ENCODE measurements around the gene ANKRD13B. TPM values are rescaled to one million over a fixed set of nuclear protein-coding genes. Genes with fewer than 3 reads are reported as not detected.
A peak's percentile ranks its signal among the peaks of the same experiment; 100 is the strongest.

ANKRD13B gene
- total RNA-seq, 1 donor from 2014 or later: 27.5 TPM

- H3K4me1 Mint-ChIP-seq (ENCODE audit: low read depth): peaks cover 15% of the 10 kb centered on the region
- H3K27ac Mint-ChIP-seq: no peak overlapping the region
- H3K9me3 Mint-ChIP-seq (ENCODE audit: low read depth): no peaks in the 10 kb centered on the region
- H3K4me3 Mint-ChIP-seq (ENCODE audit: low read depth): no peak overlapping the region
- no peak for TF ChIP-seq CTCF (IDR thresholded peaks at IDR 0.05; ENCODE audit: unreplicated experiment)
- peaks cover 11% of the 10 kb centered on the region for H3K36me3 Mint-ChIP-seq (ENCODE audit: insufficient read depth)
- DNase-seq (ENCODE audit: low spot score, unreplicated experiment): no peak
- H3K27me3 Mint-ChIP-seq: no peaks in the 10 kb centered on the region
These were observed 9.3 kb upstream of the ANKRD13B start for GRCh38 chr17:29583324-29584248.

- no peak for DNase-seq (ENCODE audit: low spot score, unreplicated experiment)
- Mint-ChIP-seq H3K36me3 (ENCODE audit: insufficient read depth) (peaks cover 8% of the 10 kb centered on the region), H3K27me3 (no peaks in the 10 kb centered on the region), H3K4me1 (ENCODE audit: low read depth) (peaks cover 15% of the 10 kb centered on the region), H3K27ac (no peak overlapping the region), H3K4me3 (ENCODE audit: low read depth) (no peak overlapping the region), H3K9me3 (ENCODE audit: low read depth) (no peaks in the 10 kb centered on the region)
- TF ChIP-seq CTCF (IDR thresholded peaks at IDR 0.05; ENCODE audit: unreplicated experiment): no peak
These were observed 8.4 kb upstream of the ANKRD13B start for GRCh38 chr17:29584452-29585079.

GRCh38 chr17:29585080-29585751 is 7.7 kb upstream of the ANKRD13B start:
- peak; percentile 10 for TF ChIP-seq CTCF (IDR thresholded peaks at IDR 0.05; ENCODE audit: unreplicated experiment)
- no peak overlapping the region for H3K27ac Mint-ChIP-seq
- no peak overlapping the region for H3K4me3 Mint-ChIP-seq (ENCODE audit: low read depth)
- H3K36me3 Mint-ChIP-seq (ENCODE audit: insufficient read depth): peaks cover 4% of the 10 kb centered on the region
- H3K9me3 Mint-ChIP-seq (ENCODE audit: low read depth): no peaks in the 10 kb centered on the region
- peaks cover 19% of the 10 kb centered on the region for H3K4me1 Mint-ChIP-seq (ENCODE audit: low read depth)
- H3K27me3 Mint-ChIP-seq: no peaks in the 10 kb centered on the region
- no peak for DNase-seq (ENCODE audit: low spot score, unreplicated experiment)

- no peaks in the 10 kb centered on the region for H3K27me3 Mint-ChIP-seq
- no peak overlapping the region for H3K27ac Mint-ChIP-seq
- no peak for TF ChIP-seq CTCF (IDR thresholded peaks at IDR 0.05; ENCODE audit: unreplicated experiment)
- H3K4me3 Mint-ChIP-seq (ENCODE audit: low read depth): no peak overlapping the region
- H3K9me3 Mint-ChIP-seq (ENCODE audit: low read depth): no peaks in the 10 kb centered on the region
- H3K4me1 Mint-ChIP-seq (ENCODE audit: low read depth): peaks cover 26% of the 10 kb centered on the region
- no peak for DNase-seq (ENCODE audit: low spot score, unreplicated experiment)
- H3K36me3 Mint-ChIP-seq (ENCODE audit: insufficient read depth): peaks cover 3% of the 10 kb centered on the region
These were observed 6.1 kb upstream of the ANKRD13B start for GRCh38 chr17:29586676-29587469.

All from progenitor cell of endocrine pancreas (in vitro differentiated cells).